Karpas-422 (cell line): ENCODE measurements around the gene DAG1. TPM values are rescaled to one million over a fixed set of nuclear protein-coding genes. Genes with fewer than 3 reads are reported as not detected.

Experiments
- DNase-seq: peaks from one replicate; pipeline ENCODE4 v3.0.0-alpha.2; 2015
- H2AFZ ChIP-seq: fragments of 200-600 bp; sonication (generic); 2 replicates; pipeline ENCODE4 v1.6.1; 2014; ENCODE audit warnings: antibody characterized with exemption, low read length, mixed read lengths
- H3K27ac ChIP-seq: fragments of 200-600 bp; sonication (generic); 2 replicates; pipeline ENCODE4 v1.5.1; 2014; ENCODE audit warnings: mild to moderate bottlenecking, low read length, moderate library complexity
- H3K27me3 ChIP-seq: fragments of 200-600 bp; sonication (generic); 2 replicates; pipeline ENCODE4 v1.6.1; 2014; ENCODE audit warnings: low read length, mixed read lengths
- H3K36me3 ChIP-seq: fragments of 200-600 bp; sonication (generic); 2 replicates; pipeline ENCODE4 v1.6.1; 2014; ENCODE audit warnings: low read length, mixed read lengths; ENCODE audit not compliant: insufficient read depth
- H3K4me1 ChIP-seq: fragments of 200-600 bp; sonication (generic); 2 replicates; pipeline ENCODE4 v1.6.1; 2014; ENCODE audit warnings: mild to moderate bottlenecking, low read length, mixed read lengths
- H3K4me2 ChIP-seq: fragments of 200-600 bp; sonication (generic); 2 replicates; pipeline ENCODE4 v1.6.1; 2014; ENCODE audit warnings: low read length, low read depth, mild to moderate bottlenecking; ENCODE audit not compliant: poor library complexity, severe bottlenecking
- H3K4me3 ChIP-seq: fragments of 200-600 bp; sonication (generic); 2 replicates; pipeline ENCODE4 v1.5.1; 2014; ENCODE audit warnings: mild to moderate bottlenecking, antibody characterized with exemption, low read length, mixed read lengths
- H3K79me2 ChIP-seq: fragments of 200-600 bp; sonication (generic); 2 replicates; pipeline ENCODE4 v1.6.1; 2014; ENCODE audit warnings: mild to moderate bottlenecking, low read length, mixed read lengths
- H3K9ac ChIP-seq: fragments of 200-600 bp; sonication (generic); 2 replicates; pipeline ENCODE4 v1.6.0; 2014; ENCODE audit warnings: low read length
- H3K9me2 ChIP-seq: fragments of 200-600 bp; sonication (generic), shearing (Covaris generic); replicated peaks from 2 replicates; pipeline ENCODE4 v1.6.0; 2014; ENCODE audit warnings: mild to moderate bottlenecking, low read length, moderate library complexity; ENCODE audit not compliant: insufficient read depth
- H3K9me3 ChIP-seq: fragments of 300-700, 200-600 bp; sonication (generic); 2 replicates; pipeline ENCODE4 v1.6.1; 2014; ENCODE audit warnings: low read length, mixed read lengths
- H4K20me1 ChIP-seq: fragments of 200-600 bp; sonication (generic); 2 replicates; pipeline ENCODE4 v1.6.1; 2014; ENCODE audit warnings: mild to moderate bottlenecking, antibody characterized with exemption, low read length, low read depth; ENCODE audit not compliant: insufficient read depth
- small RNA-seq: library from RNA; depleted of rRNA; stranded (forward); fragments of <200 nt; gene quantifications from one replicate; pipeline ENCODE3, GENCODE V24; 2014
- total RNA-seq: library from RNA; depleted of rRNA; stranded (reverse); fragments of >200 nt; shearing (Covaris generic); gene quantifications from 2 replicates; pipeline ENCODE4 v1.2.3, GENCODE V29; 2014; ENCODE audit warnings: low replicate concordance; rRNA removed

Gene DAG1
- total RNA-seq, 1 experiment from 2014 or later, result 11.3 TPM

- no peaks in the 10 kb centered on the region for H3K4me1 ChIP-seq
- no peak overlapping the region for H3K4me2 ChIP-seq
- no peak overlapping the region for H3K27ac ChIP-seq
- H3K9me2 ChIP-seq, result no peaks in the 10 kb centered on the region
- H3K9ac ChIP-seq, result no peak overlapping the region
- H3K79me2 ChIP-seq, result no peaks in the 10 kb centered on the region
- no peaks in the 10 kb centered on the region for H3K27me3 ChIP-seq
- DNase-seq, result no peak
- H3K36me3 ChIP-seq, result no peaks in the 10 kb centered on the region
- peaks cover 3% of the 10 kb centered on the region; the same call in 1 of the 2 replicates for H4K20me1 ChIP-seq
- H3K9me3 ChIP-seq, result no peaks in the 10 kb centered on the region
- H2AFZ ChIP-seq, result no peak overlapping the region
- H3K4me3 ChIP-seq, result no peak overlapping the region
These were observed 93.7 kb downstream of the DAG1 start for GRCh38 chr3:49563766-49564165.

GRCh38 chr3:49566312-49566711 is 96.2 kb downstream of the DAG1 start:
- no peaks in the 10 kb centered on the region for H3K9me2 ChIP-seq
- H3K9me3 ChIP-seq, result no peaks in the 10 kb centered on the region

GRCh38 chr3:49567406-49567805 is 97.3 kb downstream of the DAG1 start:
- H3K4me1 ChIP-seq, result no peaks in the 10 kb centered on the region
- H3K9me2 ChIP-seq, result no peaks in the 10 kb centered on the region
- H3K27me3 ChIP-seq, result no peaks in the 10 kb centered on the region
- no peaks in the 10 kb centered on the region for H3K36me3 ChIP-seq
- H3K9me3 ChIP-seq, result no peaks in the 10 kb centered on the region
- H3K27ac ChIP-seq, result no peak overlapping the region
- no peak overlapping the region for H3K9ac ChIP-seq
- H4K20me1 ChIP-seq, result peaks cover 4% of the 10 kb centered on the region; the same call in 1 of the 2 replicates
- H3K79me2 ChIP-seq, result no peaks in the 10 kb centered on the region
- H3K4me2 ChIP-seq, result no peak overlapping the region
- DNase-seq, result no peak
- H3K4me3 ChIP-seq, result no peak overlapping the region
- H2AFZ ChIP-seq, result no peak overlapping the region

More at GRCh38 chr3:49566312-49566711, 96.2 kb downstream of the DAG1 start:
- Histone ChIP-seq H3K27me3 (no peaks in the 10 kb centered on the region), H3K4me3 (no peak overlapping the region), H2AFZ (no peak overlapping the region), H3K79me2 (no peaks in the 10 kb centered on the region), H3K27ac (no peak overlapping the region), H3K4me1 (no peaks in the 10 kb centered on the region), H3K9ac (no peak overlapping the region), H3K36me3 (no peaks in the 10 kb centered on the region), H4K20me1 (peaks cover 4% of the 10 kb centered on the region; the same call in 1 of the 2 replicates), H3K4me2 (no peak overlapping the region)
- no peak for DNase-seq

GRCh38 chr3:49568965-49569364 is 98.9 kb downstream of the DAG1 start:
- peaks cover 4% of the 10 kb centered on the region; the same call in 1 of the 2 replicates for H4K20me1 ChIP-seq
- DNase-seq, result no peak
- no peak overlapping the region for H2AFZ ChIP-seq
- H3K4me3 ChIP-seq, result no peak overlapping the region
- no peaks in the 10 kb centered on the region for H3K9me3 ChIP-seq
- no peaks in the 10 kb centered on the region for H3K4me1 ChIP-seq
- no peak overlapping the region for H3K9ac ChIP-seq
- H3K9me2 ChIP-seq, result no peaks in the 10 kb centered on the region
- no peak overlapping the region for H3K4me2 ChIP-seq
- no peak overlapping the region for H3K27ac ChIP-seq
- no peaks in the 10 kb centered on the region for H3K79me2 ChIP-seq
- no peaks in the 10 kb centered on the region for H3K27me3 ChIP-seq
- H3K36me3 ChIP-seq, result no peaks in the 10 kb centered on the region

- Histone ChIP-seq H4K20me1 (peaks cover 4% of the 10 kb centered on the region; the same call in 1 of the 2 replicates), H3K9ac (no peak overlapping the region), H3K9me2 (no peaks in the 10 kb centered on the region), H3K4me2 (no peak overlapping the region), H2AFZ (no peak overlapping the region), H3K4me1 (no peaks in the 10 kb centered on the region), H3K9me3 (no peaks in the 10 kb centered on the region), H3K79me2 (no peaks in the 10 kb centered on the region), H3K36me3 (no peaks in the 10 kb centered on the region), H3K27ac (no peak overlapping the region), H3K27me3 (no peaks in the 10 kb centered on the region), H3K4me3 (no peak overlapping the region)
- no peak for DNase-seq
These were observed 100.1 kb downstream of the DAG1 start for GRCh38 chr3:49570028-49570654.

GRCh38 chr3:49582177-49582576 is 112.1 kb downstream of the DAG1 start:
- Histone ChIP-seq H3K9me3 (no peaks in the 10 kb centered on the region), H3K4me3 (no peak overlapping the region), H3K9ac (no peak overlapping the region), H3K27me3 (no peaks in the 10 kb centered on the region), H3K4me1 (no peaks in the 10 kb centered on the region), H3K9me2 (no peaks in the 10 kb centered on the region), H3K27ac (no peak overlapping the region), H4K20me1 (no peaks in the 10 kb centered on the region), H3K4me2 (no peak overlapping the region), H3K79me2 (no peaks in the 10 kb centered on the region), H3K36me3 (no peaks in the 10 kb centered on the region), H2AFZ (no peak overlapping the region)
- DNase-seq, result no peak

Small RNA genes within 50 kb of the gene (small RNA-seq; reads per million reads assigned to genes)
- not detected for gene RNA5SP130

Other genes with a start within 250 kb of the DAG1 start
- 1.6 and 3.6 TPM in 2 replicates for gene C3orf62, start 193.0 kb upstream of the DAG1 start, total RNA-seq
- 30.0 and 31.7 TPM in 2 replicates for gene USP4, start 130.2 kb upstream of the DAG1 start, total RNA-seq
- 89.0 and 127 TPM in 2 replicates for gene GPX1, start 111.9 kb upstream of the DAG1 start, total RNA-seq
- 227 and 281 TPM in 2 replicates for gene RHOA, start 58.3 kb upstream of the DAG1 start, total RNA-seq
- 17.2 and 26.9 TPM in 2 replicates for gene TCTA, start 57.8 kb upstream of the DAG1 start, total RNA-seq
- 2.4 and 5.9 TPM in 2 replicates for gene AMT, start 47.8 kb upstream of the DAG1 start, total RNA-seq
- gene NICN1, start 40.9 kb upstream of the DAG1 start, total RNA-seq, result 17.8 and 23.9 TPM in 2 replicates
- gene BSN, start 84.2 kb downstream of the DAG1 start, total RNA-seq, result 0.37 and 0.61 TPM in 2 replicates
- 96.3 and 175 TPM in 2 replicates for gene APEH, start 204.1 kb downstream of the DAG1 start, total RNA-seq
- 19.8 and 25.6 TPM in 2 replicates for gene MST1, start 219.2 kb downstream of the DAG1 start, total RNA-seq
- 20.1 and 31.5 TPM in 2 replicates for gene RNF123, start 219.3 kb downstream of the DAG1 start, total RNA-seq
- gene AMIGO3, start 249.4 kb downstream of the DAG1 start, total RNA-seq, result 3.8 TPM in 1 of 2 replicates, not detected in the other